GM10248 (cell line): ENCODE measurements around the gene CNIH3.

Experiments used
- CTCF ChIA-PET: fragments of 300-600 bp; sonication (Branson Sonifier 250); formaldehyde crosslinking; extraction: SDS; loops from one replicate; lab custom pipeline; 2021; ENCODE audit warnings: antibody characterized with exemption; lab: Yijun Ruan, JAX
- POLR2A ChIA-PET: fragments of 350-650 bp; sonication (Branson Sonifier 250); formaldehyde crosslinking; extraction: SDS; loops from one replicate; lab custom pipeline; 2020; ENCODE audit warnings: antibody characterized with exemption; lab: Yijun Ruan, JAX
- DNase-seq: peaks from one replicate; pipeline ENCODE4 v3.0.0; 2012; ENCODE audit errors: extremely low spot score
- CTCF ChIP-seq: IDR thresholded peaks from 2 replicates; pipeline ENCODE4 v1.5.1; 2012; ENCODE audit warnings: mild to moderate bottlenecking, low read depth; ENCODE audit errors: extremely low read depth, missing control alignments, control extremely low read depth

CNIH3 gene

GRCh38 chr1:224759681-224760091, 143.6 kb downstream of the CNIH3 start:
- no peak for TF ChIP-seq CTCF
- ChIA-PET POLR2A (no interaction called here), CTCF (interaction anchor here (0.6 to 1.8 kb wide), 8 partner anchors 9 to 92 kb away, joined by 3 to 5 read pairs (median 4); no protein-coding TSS in a partner anchor)
- no peak for DNase-seq

GRCh38 chr1:224760163-224760562, 144.0 kb downstream of the CNIH3 start:
- no peak for DNase-seq
- ChIA-PET POLR2A (no interaction called here), CTCF (interaction anchor here (1.2 to 1.8 kb wide), 5 partner anchors 8 to 91 kb away, joined by 3 to 5 read pairs (median 4); no protein-coding TSS in a partner anchor)
- TF ChIP-seq CTCF: no peak

- ChIA-PET POLR2A (no interaction called here), CTCF (interaction anchor here (1.2 kb wide), 1 partner anchor 9 kb away, joined by 3 read pairs; no protein-coding TSS in a partner anchor)
- no peak for DNase-seq
- TF ChIP-seq CTCF: no peak
Measured at GRCh38 chr1:224761245-224761644, 145.1 kb downstream of the CNIH3 start.

GRCh38 chr1:224762046-224762445, 145.9 kb downstream of the CNIH3 start:
- no peak for TF ChIP-seq CTCF
- DNase-seq: no peak
- ChIA-PET POLR2A (no interaction called here), CTCF (no interaction called here)

GRCh38 chr1:224762701-224763100, 146.6 kb downstream of the CNIH3 start:
- no peak for TF ChIP-seq CTCF
- DNase-seq: no peak
- ChIA-PET POLR2A (no interaction called here), CTCF (no interaction called here)

- no peak for TF ChIP-seq CTCF
- POLR2A ChIA-PET: interaction anchor here (0.7 kb wide), 1 partner anchor 534 kb away, joined by 6 read pairs; no protein-coding TSS in a partner anchor
- CTCF ChIA-PET: interaction anchor here (1.7 kb wide), 1 partner anchor 9 kb away, joined by 8 read pairs; no protein-coding TSS in a partner anchor
- no peak for DNase-seq
Measured at GRCh38 chr1:224763126-224763775, 147.1 kb downstream of the CNIH3 start.
